ENCODE results near the gene GPRC6A.
"Not testable (repeated sequence)": the region's sequence is repeated elsewhere in the genome, so short reads cannot be mapped to it uniquely, and the experiment has no call there.

- not testable (repeated sequence) for TF ChIP-seq CTCF, POLR2A (IDR thresholded peaks at IDR 0.05)
Measured at GRCh38 chr6:116816336-116816735, 12.5 kb downstream of the GPRC6A start.
